ENCODE data around the gene SLC13A4. TPM values are rescaled to one million over a fixed set of nuclear protein-coding genes. Genes with fewer than 3 reads are reported as not detected.
"Not testable (repeated sequence)": the region's sequence is repeated elsewhere in the genome, so short reads cannot be mapped to it uniquely, and the experiment has no call there.

SLC13A4 gene
- total RNA-seq, 2 donors from 2014 or later: not detected

- H3K27me3 Mint-ChIP-seq: no peaks in the 10 kb centered on the region
- no peak overlapping the region for H3K4me3 Mint-ChIP-seq
- no peak for ATAC-seq (replicated peaks)
- H3K4me1 Mint-ChIP-seq: no peaks in the 10 kb centered on the region
- H3K27ac Mint-ChIP-seq: no peak overlapping the region
- H3K36me3 Mint-ChIP-seq (ENCODE audit: low read depth): no peaks in the 10 kb centered on the region
- no peaks in the 10 kb centered on the region for H3K9me3 Mint-ChIP-seq
These were observed 21.0 kb downstream of the SLC13A4 start for GRCh38 chr7:135706858-135707569.

- Mint-ChIP-seq H3K9me3 (no peaks in the 10 kb centered on the region), H3K27me3 (no peaks in the 10 kb centered on the region), H3K27ac (no peak overlapping the region), H3K4me3 (no peak overlapping the region), H3K4me1 (no peaks in the 10 kb centered on the region), H3K36me3 (ENCODE audit: low read depth) (no peaks in the 10 kb centered on the region)
- ATAC-seq (replicated peaks): no peak
These were observed 21.8 kb downstream of the SLC13A4 start for GRCh38 chr7:135706038-135706742.

DNA sequence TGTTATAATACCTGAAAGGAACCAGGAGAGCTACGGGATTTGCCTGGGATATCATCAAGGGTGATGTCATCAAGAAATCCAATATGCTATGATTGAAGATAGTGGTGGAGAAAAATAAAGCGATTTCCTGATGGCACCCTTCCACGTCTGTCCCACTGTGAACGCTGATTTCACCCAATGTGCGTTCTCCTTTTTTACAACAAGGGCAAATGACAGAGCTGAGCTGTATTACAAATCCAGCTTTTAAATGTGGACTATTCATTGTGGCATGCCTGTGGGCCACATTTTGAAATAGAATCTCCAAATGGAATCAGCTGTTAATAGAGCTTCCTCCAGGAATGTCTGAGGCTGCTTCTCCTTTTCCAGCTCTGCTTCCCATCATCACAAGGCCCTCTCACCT lies 23.3 kb downstream of the SLC13A4 start:
- Mint-ChIP-seq H3K4me3 (no peak overlapping the region), H3K27ac (no peak overlapping the region), H3K4me1 (no peaks in the 10 kb centered on the region), H3K9me3 (no peaks in the 10 kb centered on the region), H3K36me3 (ENCODE audit: low read depth) (no peaks in the 10 kb centered on the region), H3K27me3 (no peaks in the 10 kb centered on the region)
- ATAC-seq (replicated peaks): no peak

- H3K9me3 Mint-ChIP-seq: no peaks in the 10 kb centered on the region
- no peaks in the 10 kb centered on the region for H3K36me3 Mint-ChIP-seq (ENCODE audit: low read depth)
- ATAC-seq (replicated peaks): no peak
- H3K27ac Mint-ChIP-seq: no peak overlapping the region
- no peaks in the 10 kb centered on the region for H3K4me1 Mint-ChIP-seq
- H3K4me3 Mint-ChIP-seq: no peak overlapping the region
- no peaks in the 10 kb centered on the region for H3K27me3 Mint-ChIP-seq
These were observed 23.9 kb downstream of the SLC13A4 start for GRCh38 chr7:135704074-135704473.

DNA sequence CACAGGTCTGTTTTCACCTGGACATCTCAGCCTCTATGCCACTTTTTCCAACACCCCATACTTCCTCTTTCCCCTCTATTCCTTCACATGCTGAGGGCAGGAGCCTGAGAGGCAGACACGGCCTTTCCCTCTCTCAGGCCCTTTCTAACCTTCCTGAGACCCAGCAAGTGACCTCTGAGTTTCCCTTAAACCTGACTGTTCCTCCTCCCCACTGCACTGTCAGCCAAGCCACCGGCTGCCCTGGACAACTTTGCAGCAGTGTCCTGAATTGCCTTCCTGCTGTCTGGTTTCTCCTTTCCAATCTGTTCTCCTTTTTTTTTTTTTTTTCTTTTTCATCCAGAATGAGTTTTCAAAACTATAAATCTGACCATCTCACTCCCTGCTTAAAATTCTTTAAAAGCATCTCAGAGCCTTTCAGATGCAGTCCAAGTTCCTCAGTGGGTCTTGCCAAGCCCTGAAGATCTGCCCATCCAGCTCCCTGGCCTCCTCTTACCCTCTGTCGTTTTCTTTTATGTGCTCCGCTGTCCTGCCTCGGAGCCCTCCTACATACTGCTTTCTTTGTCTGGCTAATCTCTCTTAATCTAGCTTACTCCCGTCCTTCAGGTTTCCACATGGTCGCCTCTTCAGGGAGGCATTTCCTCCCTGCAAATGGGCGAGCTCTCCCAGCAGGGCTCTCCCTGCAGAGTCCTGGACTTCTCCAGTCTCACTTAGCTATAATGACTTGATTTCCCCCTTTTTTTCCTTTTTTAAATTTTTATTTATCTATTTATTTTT lies 30.5 kb downstream of the SLC13A4 start:
- H3K27ac Mint-ChIP-seq: no peak overlapping the region
- H3K4me3 Mint-ChIP-seq: no peak overlapping the region
- H3K4me1 Mint-ChIP-seq: no peaks in the 10 kb centered on the region
- H3K27me3 Mint-ChIP-seq: no peaks in the 10 kb centered on the region
- no peaks in the 10 kb centered on the region for H3K36me3 Mint-ChIP-seq (ENCODE audit: low read depth)
- H3K9me3 Mint-ChIP-seq: no peaks in the 10 kb centered on the region
- ATAC-seq (replicated peaks): no peak

DNA sequence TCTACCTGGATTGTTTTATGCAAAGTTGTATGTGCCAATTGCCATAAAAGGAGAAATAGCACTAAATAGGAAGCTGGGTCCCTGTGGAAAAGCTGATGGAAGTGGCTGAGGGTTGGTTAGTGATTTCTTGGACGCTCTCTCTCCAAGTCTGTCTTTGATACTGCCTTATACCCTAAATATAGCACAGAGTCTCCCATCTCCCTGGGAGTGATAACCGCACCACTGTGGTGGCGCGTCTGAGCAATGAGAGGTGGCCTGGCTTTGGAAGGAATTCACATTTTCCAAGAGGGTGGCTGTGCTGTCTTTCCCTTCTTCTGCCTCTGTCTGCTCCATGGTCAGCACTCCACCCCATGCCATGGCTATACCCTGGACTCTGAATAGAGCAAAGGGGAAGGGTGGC lies 34.4 kb downstream of the SLC13A4 start:
- no peak overlapping the region for H3K4me3 Mint-ChIP-seq
- no peak overlapping the region for H3K27ac Mint-ChIP-seq
- no peaks in the 10 kb centered on the region for H3K4me1 Mint-ChIP-seq
- no peaks in the 10 kb centered on the region for H3K9me3 Mint-ChIP-seq
- no peak for ATAC-seq (replicated peaks)
- H3K27me3 Mint-ChIP-seq: no peaks in the 10 kb centered on the region
- H3K36me3 Mint-ChIP-seq (ENCODE audit: low read depth): no peaks in the 10 kb centered on the region

GRCh38 chr7:135692606-135693005 lies 35.4 kb downstream of the SLC13A4 start:
- H3K27me3 Mint-ChIP-seq; H3K4me3 Mint-ChIP-seq; H3K27ac Mint-ChIP-seq; H3K9me3 Mint-ChIP-seq; H3K4me1 Mint-ChIP-seq; ATAC-seq (replicated peaks); H3K36me3 Mint-ChIP-seq (ENCODE audit: low read depth): not testable (repeated sequence)

DNA sequence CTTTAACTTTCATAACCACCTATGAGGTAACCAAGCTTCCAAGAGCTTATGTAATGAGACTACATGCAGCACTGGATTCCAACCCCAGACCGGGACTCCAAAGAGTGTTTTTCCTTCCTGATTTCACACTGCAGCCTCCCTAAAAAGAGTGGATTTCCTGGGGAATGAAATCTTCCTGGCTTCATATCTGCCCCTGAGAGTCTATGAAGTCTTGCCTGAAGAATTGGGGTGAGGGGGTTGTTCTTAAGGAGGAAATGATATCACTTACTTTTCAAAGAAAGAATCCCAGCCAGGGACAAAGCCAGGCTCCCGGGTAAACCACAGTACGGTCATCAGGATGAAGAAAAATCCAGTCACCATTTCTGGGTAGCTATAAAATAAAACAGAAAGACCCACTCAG lies 35.9 kb downstream of the SLC13A4 start:
- Mint-ChIP-seq H3K4me3 (no peak overlapping the region), H3K27ac (no peak overlapping the region), H3K4me1 (no peaks in the 10 kb centered on the region), H3K36me3 (ENCODE audit: low read depth) (no peaks in the 10 kb centered on the region), H3K27me3 (no peaks in the 10 kb centered on the region), H3K9me3 (no peaks in the 10 kb centered on the region)
- ATAC-seq (replicated peaks): no peak

DNA sequence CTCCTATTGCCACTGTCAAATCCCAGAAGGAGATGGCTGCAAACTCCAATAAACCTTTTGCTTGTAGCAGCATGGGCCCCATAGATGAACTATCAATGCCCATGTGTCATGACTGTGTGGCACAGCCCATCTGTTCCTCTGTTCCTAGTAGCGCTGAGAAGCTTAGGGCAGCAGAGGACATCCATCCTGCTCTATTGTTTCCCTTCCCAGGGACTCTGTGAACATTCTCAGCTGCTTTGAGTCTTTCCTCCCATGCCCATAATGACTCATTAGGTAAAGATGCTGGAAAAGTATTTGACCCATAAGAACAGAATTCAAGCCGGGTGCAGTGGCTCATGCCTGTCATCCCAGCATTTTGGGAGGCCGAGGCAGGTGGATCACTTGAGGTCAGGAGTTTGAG lies 37.4 kb downstream of the SLC13A4 start:
- no peaks in the 10 kb centered on the region for H3K27me3 Mint-ChIP-seq
- H3K36me3 Mint-ChIP-seq (ENCODE audit: low read depth): no peaks in the 10 kb centered on the region
- H3K9me3 Mint-ChIP-seq: no peaks in the 10 kb centered on the region
- no peak for ATAC-seq (replicated peaks)
- H3K4me3 Mint-ChIP-seq: no peak overlapping the region
- no peak overlapping the region for H3K27ac Mint-ChIP-seq
- no peaks in the 10 kb centered on the region for H3K4me1 Mint-ChIP-seq

DNA sequence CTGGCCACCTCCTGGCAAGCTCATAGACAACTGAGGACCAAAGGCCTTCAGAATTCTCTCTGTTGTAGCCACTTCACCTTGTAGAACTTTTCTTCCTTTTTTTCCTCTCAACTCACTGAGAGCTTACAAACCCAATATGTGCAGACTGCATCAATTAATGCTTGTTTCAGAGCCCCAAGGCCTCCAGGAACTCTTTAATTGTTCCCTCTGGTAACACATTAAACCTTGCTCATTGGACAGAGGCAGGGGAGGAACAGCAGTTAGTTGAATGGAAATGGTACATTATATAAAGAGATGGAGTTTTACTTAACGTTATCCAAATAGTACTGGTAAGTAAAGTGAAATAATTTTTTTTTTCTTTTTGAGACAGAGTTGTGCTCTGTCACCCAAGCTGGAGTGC lies 40.5 kb downstream of the SLC13A4 start:
- Mint-ChIP-seq H3K27me3 (no peaks in the 10 kb centered on the region), H3K4me1 (no peaks in the 10 kb centered on the region), H3K36me3 (ENCODE audit: low read depth) (peaks cover 5% of the 10 kb centered on the region), H3K4me3 (no peak overlapping the region), H3K27ac (no peak overlapping the region), H3K9me3 (no peaks in the 10 kb centered on the region)
- no peak for ATAC-seq (replicated peaks)

GRCh38 chr7:135685306-135686084 lies 42.5 kb downstream of the SLC13A4 start:
- H3K4me3 Mint-ChIP-seq: no peak overlapping the region
- H3K9me3 Mint-ChIP-seq: no peaks in the 10 kb centered on the region
- no peaks in the 10 kb centered on the region for H3K27me3 Mint-ChIP-seq
- no peaks in the 10 kb centered on the region for H3K4me1 Mint-ChIP-seq
- ATAC-seq (replicated peaks): no peak
- H3K36me3 Mint-ChIP-seq (ENCODE audit: low read depth): peaks cover 11% of the 10 kb centered on the region
- no peak overlapping the region for H3K27ac Mint-ChIP-seq

- ATAC-seq (replicated peaks): no peak
- Mint-ChIP-seq H3K4me3 (no peak overlapping the region), H3K27me3 (no peaks in the 10 kb centered on the region), H3K27ac (no peak overlapping the region), H3K9me3 (no peaks in the 10 kb centered on the region), H3K36me3 (ENCODE audit: low read depth) (peaks cover 11% of the 10 kb centered on the region), H3K4me1 (no peaks in the 10 kb centered on the region)
These were observed 43.3 kb downstream of the SLC13A4 start for GRCh38 chr7:135684699-135685098.

GRCh38 chr7:135684136-135684535 lies 43.9 kb downstream of the SLC13A4 start:
- peaks cover 14% of the 10 kb centered on the region for H3K36me3 Mint-ChIP-seq (ENCODE audit: low read depth)
- no peaks in the 10 kb centered on the region for H3K4me1 Mint-ChIP-seq
- H3K9me3 Mint-ChIP-seq: no peaks in the 10 kb centered on the region
- H3K27ac Mint-ChIP-seq: no peak overlapping the region
- no peak for ATAC-seq (replicated peaks)
- H3K4me3 Mint-ChIP-seq: no peak overlapping the region
- no peaks in the 10 kb centered on the region for H3K27me3 Mint-ChIP-seq

DNA sequence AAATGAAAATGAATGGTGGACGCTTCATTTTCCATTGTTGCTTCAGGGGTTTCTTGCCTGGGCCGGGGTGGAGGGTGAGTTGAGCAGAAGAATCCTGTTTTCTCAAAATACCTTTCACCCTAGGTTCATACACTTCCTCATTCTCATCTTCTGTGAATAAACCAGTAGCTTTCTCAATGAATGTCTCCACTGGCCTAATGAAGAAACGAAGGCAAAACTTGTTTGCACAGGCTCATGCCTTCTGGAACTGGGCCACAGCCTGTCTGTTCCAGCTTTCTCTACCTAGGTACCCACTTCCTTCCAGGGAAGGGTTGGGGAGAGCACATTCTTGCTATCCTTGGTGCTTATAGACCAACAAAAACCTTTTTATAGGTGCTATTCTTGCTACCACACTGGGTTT lies 44.4 kb downstream of the SLC13A4 start:
- no peaks in the 10 kb centered on the region for H3K27me3 Mint-ChIP-seq
- H3K36me3 Mint-ChIP-seq (ENCODE audit: low read depth): peaks cover 17% of the 10 kb centered on the region
- no peak overlapping the region for H3K4me3 Mint-ChIP-seq
- H3K27ac Mint-ChIP-seq: no peak overlapping the region
- no peaks in the 10 kb centered on the region for H3K4me1 Mint-ChIP-seq
- no peaks in the 10 kb centered on the region for H3K9me3 Mint-ChIP-seq
- ATAC-seq (replicated peaks): no peak

All from activated T-helper 17 cell treated with anti-CD3 and anti-CD28 coated beads, Interleukin-2, amount 50 U/mL, for 72 hours (primary cell).